A549 (cell line): ENCODE measurements around the gene TEX22.

Source experiments
- BHLHE40 ChIP-seq: IDR thresholded peaks from 2 replicates; pipeline ENCODE4 v1.6.1; 2012; ENCODE audit warnings: low read depth, low read length, inconsistent platforms
- CBX8 ChIP-seq: fragments of 200-600 bp; sonication (generic); IDR thresholded peaks from 2 replicates; pipeline ENCODE4 v1.6.1; 2016
- CHD4 ChIP-seq: fragments of 200-600 bp; sonication (generic); IDR thresholded peaks from 2 replicates; pipeline ENCODE4 v1.6.1; 2016; ENCODE audit warnings: antibody characterized with exemption, mild to moderate bottlenecking, borderline replicate concordance
- EP300 ChIP-seq, 2 experiments: fragments of >200 bp; sonication (Bioruptor Twin); formaldehyde crosslinking; IDR thresholded peaks; 2 replicates in 1 of 2; 3 replicates in 1 of 2; pipeline ENCODE4 v1.6.1; 2016 to 2017
- FOSL2 ChIP-seq, 2 experiments: fragments of 450-650 bp in 1 of 2; fragments of >200 bp in 1 of 2; sonication (Bioruptor Twin) in 1 of 2; formaldehyde crosslinking; IDR thresholded peaks; 2 replicates each; pipeline versions ENCODE4 v1.5.0 to v1.6.1; 2016 to 2020; ENCODE audit warnings: mild to moderate bottlenecking in 1 of 2, moderate library complexity in 1 of 2
- HMGXB4 ChIP-seq: fragments of 250-450 bp; sonication (Bioruptor Pico); IDR thresholded peaks from 2 replicates; pipeline ENCODE4 v1.5.0; 2021; ENCODE audit warnings: mild to moderate bottlenecking, moderate library complexity, borderline replicate concordance
- MAFK ChIP-seq: fragments of 450-650 bp; IDR thresholded peaks from 2 replicates; pipeline ENCODE4 v1.6.1; 2014; ENCODE audit not compliant: partially characterized antibody
- MAZ ChIP-seq: fragments of 150-350 bp; IDR thresholded peaks from 2 replicates; pipeline ENCODE4 v1.6.1; 2014; ENCODE audit warnings: antibody characterized with exemption, low read depth, low read length, borderline replicate concordance
- POLR2A ChIP-seq: IDR thresholded peaks from 2 replicates; pipeline ENCODE4 v1.6.1; 2012; ENCODE audit warnings: mild to moderate bottlenecking, low read length
- POLR2AphosphoS2 ChIP-seq: conservative IDR thresholded peaks from 2 replicates; pipeline ENCODE4 v1.6.1; 2012; ENCODE audit warnings: low read length, improper control_type of control experiment, inconsistent platforms
- RARB ChIP-seq: fragments of 250-450 bp; sonication (Bioruptor Pico); IDR thresholded peaks from 2 replicates; pipeline ENCODE4 v1.8.0; 2021; ENCODE audit warnings: mild to moderate bottlenecking, moderate library complexity
- RNF2 ChIP-seq: fragments of 200-600 bp; sonication (generic); IDR thresholded peaks from 2 replicates; pipeline ENCODE4 v1.6.1; 2016; ENCODE audit warnings: low read depth, mild to moderate bottlenecking, antibody characterized with exemption, moderate library complexity, borderline replicate concordance
- USF2 ChIP-seq: fragments of 450-650 bp; IDR thresholded peaks from 2 replicates; pipeline ENCODE4 v1.6.1; 2014; ENCODE audit warnings: antibody characterized with exemption
- TF ChIP-seq, protein P1 (sequence below): fragments of >200 bp; sonication (Bioruptor Twin); formaldehyde crosslinking; IDR thresholded peaks from 3 replicates; pipeline ENCODE4 v1.5.1; 2016

DNA sequence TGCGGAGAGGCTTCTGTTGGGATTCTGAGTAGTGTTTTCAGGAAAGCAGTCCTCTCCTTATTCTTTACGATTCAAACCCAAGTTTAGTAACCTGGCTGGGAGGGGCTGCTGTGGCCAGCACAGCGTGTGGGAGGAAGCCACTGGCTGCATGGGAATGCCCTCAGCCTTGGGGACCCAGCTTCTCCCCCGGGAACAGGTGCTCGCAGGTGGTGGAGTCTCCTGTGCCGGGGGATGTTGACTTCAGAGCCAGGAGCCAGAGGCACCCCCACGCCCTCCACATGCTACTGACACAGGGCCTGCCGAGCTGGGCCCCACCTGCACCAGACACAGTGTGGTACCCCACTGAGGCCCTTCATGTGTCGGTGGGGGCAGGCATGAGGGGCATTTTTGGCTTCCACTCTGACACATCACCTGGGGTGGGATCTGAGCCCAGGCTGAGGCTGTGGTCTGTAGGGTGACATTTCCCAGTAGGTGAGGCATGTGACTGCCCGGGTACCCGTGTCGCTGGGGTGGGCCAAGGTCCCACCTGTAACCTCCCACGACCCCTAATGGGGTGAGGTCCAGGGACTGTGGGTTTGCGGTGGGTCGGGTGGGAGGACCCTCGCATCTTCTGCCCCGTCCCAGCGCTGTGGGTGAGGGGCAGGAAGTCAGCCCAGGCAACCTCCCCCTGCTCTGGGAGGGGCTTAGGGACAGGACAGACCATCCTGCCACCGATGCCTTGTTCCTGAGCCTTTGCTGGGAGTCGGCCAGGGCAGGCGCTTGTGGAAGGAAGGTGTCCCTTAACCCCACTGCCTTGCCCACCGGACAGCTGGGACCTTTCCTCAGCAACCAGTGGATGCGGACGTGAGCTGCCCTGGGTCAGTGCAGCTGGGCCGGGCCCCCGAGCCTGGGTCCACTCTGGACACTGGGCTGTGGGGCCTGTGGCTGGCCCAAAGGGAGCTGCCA lies 47.8 kb downstream of the TEX22 start:
- TF ChIP-seq FOSL2 (IDR thresholded peaks at IDR 0.05), result no peak
- no peak for TF ChIP-seq FOSL2 (CRISPR knock-in tag; IDR thresholded peaks at IDR 0.05)
- TF ChIP-seq, protein P1, sequence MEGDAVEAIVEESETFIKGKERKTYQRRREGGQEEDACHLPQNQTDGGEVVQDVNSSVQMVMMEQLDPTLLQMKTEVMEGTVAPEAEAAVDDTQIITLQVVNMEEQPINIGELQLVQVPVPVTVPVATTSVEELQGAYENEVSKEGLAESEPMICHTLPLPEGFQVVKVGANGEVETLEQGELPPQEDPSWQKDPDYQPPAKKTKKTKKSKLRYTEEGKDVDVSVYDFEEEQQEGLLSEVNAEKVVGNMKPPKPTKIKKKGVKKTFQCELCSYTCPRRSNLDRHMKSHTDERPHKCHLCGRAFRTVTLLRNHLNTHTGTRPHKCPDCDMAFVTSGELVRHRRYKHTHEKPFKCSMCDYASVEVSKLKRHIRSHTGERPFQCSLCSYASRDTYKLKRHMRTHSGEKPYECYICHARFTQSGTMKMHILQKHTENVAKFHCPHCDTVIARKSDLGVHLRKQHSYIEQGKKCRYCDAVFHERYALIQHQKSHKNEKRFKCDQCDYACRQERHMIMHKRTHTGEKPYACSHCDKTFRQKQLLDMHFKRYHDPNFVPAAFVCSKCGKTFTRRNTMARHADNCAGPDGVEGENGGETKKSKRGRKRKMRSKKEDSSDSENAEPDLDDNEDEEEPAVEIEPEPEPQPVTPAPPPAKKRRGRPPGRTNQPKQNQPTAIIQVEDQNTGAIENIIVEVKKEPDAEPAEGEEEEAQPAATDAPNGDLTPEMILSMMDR, result no peak
- no peak for TF ChIP-seq MAZ
- no peak for TF ChIP-seq EP300 (IDR thresholded peaks at IDR 0.05)
- TF ChIP-seq MAFK, result no peak
- TF ChIP-seq POLR2A, result no peak
- no peak for TF ChIP-seq POLR2AphosphoS2
- TF ChIP-seq CBX8, result no peak
- TF ChIP-seq HMGXB4 (CRISPR knock-in tag), result no peak
- no peak for TF ChIP-seq RNF2
- no peak for TF ChIP-seq CHD4
- TF ChIP-seq USF2, result no peak
- TF ChIP-seq RARB (CRISPR knock-in tag), result no peak
- TF ChIP-seq BHLHE40, result no peak
